DOHH2 (cell line): ENCODE results near the gene FPR3.

Experiments used
- EZH2phosphoT487 ChIP-seq: fragments of 200-600 bp; sonication (generic); IDR thresholded peaks from 2 replicates; pipeline ENCODE4 v1.6.1; 2017; ENCODE audit warnings: borderline replicate concordance, mild to moderate bottlenecking, antibody characterized with exemption, low read length, moderate library complexity, mixed read lengths
- TF ChIP-seq, protein P1 (sequence below): fragments of 200-600 bp; sonication (generic); IDR thresholded peaks from one replicate; pipeline ENCODE4 v1.5.1; 2014; ENCODE audit warnings: antibody characterized with exemption, mild to moderate bottlenecking, low read depth, low read length; ENCODE audit not compliant: poor library complexity, severe bottlenecking

DNA sequence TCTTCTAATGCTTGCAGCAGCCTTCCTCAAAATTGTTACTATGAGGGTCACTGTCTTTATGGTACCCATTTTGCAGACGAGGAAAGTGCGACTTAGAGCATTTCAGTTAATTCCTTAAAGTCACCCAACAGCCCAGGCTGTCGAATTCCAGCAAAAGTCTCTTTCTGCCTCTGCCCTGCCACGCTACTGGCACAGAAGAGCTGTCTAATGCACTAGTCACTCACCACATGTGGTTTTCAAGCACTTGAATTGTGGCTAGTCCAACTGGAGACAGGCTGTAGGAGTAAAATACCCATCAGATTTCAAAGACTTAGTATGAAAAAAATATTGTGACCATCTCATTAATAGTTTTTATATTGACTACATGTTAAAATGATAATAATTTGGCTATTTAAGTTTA, 45.0 kb upstream of the FPR3 start:
- TF ChIP-seq, protein P1, sequence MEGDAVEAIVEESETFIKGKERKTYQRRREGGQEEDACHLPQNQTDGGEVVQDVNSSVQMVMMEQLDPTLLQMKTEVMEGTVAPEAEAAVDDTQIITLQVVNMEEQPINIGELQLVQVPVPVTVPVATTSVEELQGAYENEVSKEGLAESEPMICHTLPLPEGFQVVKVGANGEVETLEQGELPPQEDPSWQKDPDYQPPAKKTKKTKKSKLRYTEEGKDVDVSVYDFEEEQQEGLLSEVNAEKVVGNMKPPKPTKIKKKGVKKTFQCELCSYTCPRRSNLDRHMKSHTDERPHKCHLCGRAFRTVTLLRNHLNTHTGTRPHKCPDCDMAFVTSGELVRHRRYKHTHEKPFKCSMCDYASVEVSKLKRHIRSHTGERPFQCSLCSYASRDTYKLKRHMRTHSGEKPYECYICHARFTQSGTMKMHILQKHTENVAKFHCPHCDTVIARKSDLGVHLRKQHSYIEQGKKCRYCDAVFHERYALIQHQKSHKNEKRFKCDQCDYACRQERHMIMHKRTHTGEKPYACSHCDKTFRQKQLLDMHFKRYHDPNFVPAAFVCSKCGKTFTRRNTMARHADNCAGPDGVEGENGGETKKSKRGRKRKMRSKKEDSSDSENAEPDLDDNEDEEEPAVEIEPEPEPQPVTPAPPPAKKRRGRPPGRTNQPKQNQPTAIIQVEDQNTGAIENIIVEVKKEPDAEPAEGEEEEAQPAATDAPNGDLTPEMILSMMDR = no peak
- no peak for TF ChIP-seq EZH2phosphoT487
